ENCODE measurements around the gene AP1G2.
"Not testable (repeated sequence)": the region's sequence is repeated elsewhere in the genome, so short reads cannot be mapped to it uniquely, and the experiment has no call there.

Gene AP1G2

DNA sequence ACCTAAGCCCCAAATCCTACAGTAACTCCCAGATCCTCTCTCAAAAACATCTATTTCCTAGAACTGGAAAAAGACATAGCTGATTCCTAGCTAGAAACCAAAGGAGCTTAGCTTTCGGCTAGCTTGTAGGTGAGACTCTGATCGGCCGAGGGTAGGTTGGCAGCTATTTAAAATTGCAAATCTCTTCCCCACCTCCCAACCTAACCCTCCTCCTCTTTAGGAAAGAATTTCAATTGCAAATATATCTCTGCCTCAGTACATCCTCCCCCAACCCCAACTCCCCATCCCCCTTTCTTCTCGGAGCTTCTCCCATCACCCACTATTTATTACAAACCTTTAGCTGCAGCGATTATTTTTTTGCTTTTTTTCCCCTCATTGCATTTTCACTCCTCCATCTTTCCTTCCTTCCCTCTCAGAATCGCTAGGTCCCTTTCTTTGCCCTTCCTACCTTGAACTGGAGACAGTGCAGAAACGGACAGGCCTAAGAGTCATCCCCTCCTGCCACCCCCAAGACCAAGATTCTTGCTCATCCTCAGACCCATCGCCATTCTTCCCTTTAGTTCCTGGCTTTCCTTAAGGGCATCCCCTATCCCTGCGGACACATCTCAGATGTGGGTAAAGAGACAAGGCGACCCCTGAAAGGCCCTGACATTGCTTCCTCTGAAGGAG is 29.4 kb downstream of the AP1G2 start:
- TF ChIP-seq CTCF (IDR thresholded peaks at IDR 0.05) = no peak
- Histone ChIP-seq H3K4me3 (ENCODE audit: low read depth in 1 of 2, low read length in 1 of 2) (no peak overlapping the region), H3K9me3 (no peaks in the 10 kb centered on the region), H3K27ac (no peak overlapping the region), H3K27me3 (no peaks in the 10 kb centered on the region), H3K4me1 (ENCODE audit: control insufficient read depth in 1 of 2, insufficient read depth in 1 of 2, low read depth in 1 of 2, low read length in 1 of 2) (peaks cover 0 to 2% of the 10 kb centered on the region in 2 experiments), H3K36me3 (no peaks in the 10 kb centered on the region)

- H3K36me3 ChIP-seq = no peaks in the 10 kb centered on the region
- H3K9me3 ChIP-seq = no peaks in the 10 kb centered on the region
- H3K4me3 ChIP-seq (ENCODE audit: low read depth in 1 of 2, low read length in 1 of 2) = no peak overlapping the region
- no peaks in the 10 kb centered on the region for H3K27me3 ChIP-seq
- no peaks in the 10 kb centered on the region for H3K4me1 ChIP-seq (ENCODE audit: control insufficient read depth in 1 of 2, insufficient read depth in 1 of 2, low read depth in 1 of 2, low read length in 1 of 2)
- no peak for TF ChIP-seq CTCF (IDR thresholded peaks at IDR 0.05)
- no peak overlapping the region for H3K27ac ChIP-seq
Measured at GRCh38 chr14:23537351-23538049, 30.1 kb downstream of the AP1G2 start.

DNA sequence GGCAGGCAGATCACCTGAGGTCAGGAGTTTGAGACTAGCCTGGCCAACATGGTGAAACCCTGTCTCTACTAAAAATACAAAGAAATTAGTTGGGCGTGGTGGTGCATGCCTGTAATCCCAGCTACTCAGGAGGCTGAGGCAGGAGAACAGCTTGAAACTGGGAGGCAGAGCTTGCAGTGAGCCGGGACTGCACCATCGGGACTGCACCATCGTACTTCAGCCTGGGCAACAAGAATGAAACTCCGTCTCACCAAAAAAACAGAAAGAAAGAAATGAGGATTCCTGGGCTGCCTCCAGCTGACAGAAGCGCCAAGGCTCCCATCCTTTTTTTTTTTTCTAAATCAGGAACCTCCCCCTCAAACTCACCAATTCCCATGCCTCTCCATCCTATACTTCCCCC is 30.7 kb downstream of the AP1G2 start:
- not testable (repeated sequence) for H3K36me3 ChIP-seq; H3K4me3 ChIP-seq (ENCODE audit: low read depth in 1 of 2, low read length in 1 of 2); H3K9me3 ChIP-seq; H3K27ac ChIP-seq; H3K27me3 ChIP-seq; H3K4me1 ChIP-seq (ENCODE audit: control insufficient read depth in 1 of 2, insufficient read depth in 1 of 2, low read depth in 1 of 2, low read length in 1 of 2)

- no peak overlapping the region for H3K4me3 ChIP-seq (ENCODE audit: low read depth in 1 of 2, low read length in 1 of 2)
- H3K9me3 ChIP-seq = no peaks in the 10 kb centered on the region
- H3K36me3 ChIP-seq = no peaks in the 10 kb centered on the region
- TF ChIP-seq CTCF (IDR thresholded peaks at IDR 0.05) = no peak
- no peaks in the 10 kb centered on the region for H3K4me1 ChIP-seq (ENCODE audit: control insufficient read depth in 1 of 2, insufficient read depth in 1 of 2, low read depth in 1 of 2, low read length in 1 of 2)
- H3K27ac ChIP-seq = no peak overlapping the region
- H3K27me3 ChIP-seq = no peaks in the 10 kb centered on the region
Measured at GRCh38 chr14:23536494-23536893, 31.1 kb downstream of the AP1G2 start.

GRCh38 chr14:23535943-23536342 is 31.6 kb downstream of the AP1G2 start:
- Histone ChIP-seq H3K4me3 (ENCODE audit: low read depth in 1 of 2, low read length in 1 of 2) (no peak overlapping the region), H3K27ac (no peak overlapping the region), H3K4me1 (ENCODE audit: control insufficient read depth in 1 of 2, insufficient read depth in 1 of 2, low read depth in 1 of 2, low read length in 1 of 2) (no peaks in the 10 kb centered on the region), H3K27me3 (no peaks in the 10 kb centered on the region), H3K36me3 (no peaks in the 10 kb centered on the region), H3K9me3 (no peaks in the 10 kb centered on the region)
- TF ChIP-seq CTCF (IDR thresholded peaks at IDR 0.05) = no peak

DNA sequence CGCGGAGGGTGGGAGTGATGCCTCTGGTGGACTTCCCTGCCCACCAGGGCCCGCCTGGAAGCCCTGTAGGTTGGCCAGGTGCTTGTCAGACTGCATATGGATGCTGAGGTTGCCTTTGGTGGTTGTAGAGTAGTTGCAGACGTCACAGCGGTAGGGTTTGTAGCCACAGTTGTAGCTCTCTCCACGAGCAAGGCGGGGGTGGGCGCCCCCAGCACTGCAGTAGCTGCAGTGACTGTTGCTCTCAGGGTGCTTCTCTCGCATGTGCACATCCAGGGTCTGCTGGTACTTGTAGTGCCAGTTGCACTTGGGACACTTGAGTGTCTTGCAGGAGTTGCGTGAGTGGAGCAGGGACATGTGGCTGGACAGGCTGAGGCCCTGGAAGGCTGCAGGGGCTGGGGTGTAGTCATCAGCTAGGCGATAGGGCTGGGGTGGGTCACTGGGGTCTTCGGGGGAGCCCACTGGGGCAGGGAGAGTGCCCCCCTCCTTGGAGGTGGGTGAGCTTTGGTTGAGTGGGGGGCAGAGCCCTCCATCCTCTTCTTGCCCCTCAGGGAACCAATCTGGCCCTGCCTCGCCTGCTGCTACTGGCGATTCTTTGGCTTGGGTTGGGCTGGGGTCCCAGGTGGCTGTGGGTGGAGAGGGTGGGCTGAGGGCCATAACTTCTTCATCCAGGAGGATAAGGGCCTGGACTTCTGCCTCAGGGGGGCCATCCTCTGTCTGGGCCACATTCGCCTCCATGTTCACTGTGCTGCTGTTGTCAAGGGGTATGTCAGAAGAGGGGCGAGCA is 33.7 kb downstream of the AP1G2 start:
- no peaks in the 10 kb centered on the region for H3K4me1 ChIP-seq (ENCODE audit: control insufficient read depth in 1 of 2, insufficient read depth in 1 of 2, low read depth in 1 of 2, low read length in 1 of 2)
- no peak overlapping the region for H3K4me3 ChIP-seq (ENCODE audit: low read depth in 1 of 2, low read length in 1 of 2)
- no peak for TF ChIP-seq CTCF (IDR thresholded peaks at IDR 0.05)
- no peak overlapping the region for H3K27ac ChIP-seq
- no peaks in the 10 kb centered on the region for H3K9me3 ChIP-seq
- H3K36me3 ChIP-seq = no peaks in the 10 kb centered on the region
- no peaks in the 10 kb centered on the region for H3K27me3 ChIP-seq

Measured in neutrophil (primary cell).